SH-SY5Y (cell line): ENCODE data around the gene ZBTB7C.

Experiments
- GATA2 ChIP-seq: IDR thresholded peaks from 2 replicates; pipeline ENCODE4 v1.6.1; 2011; ENCODE audit warnings: mild to moderate bottlenecking, low read depth, low read length
- GATA3 ChIP-seq: IDR thresholded peaks from 2 replicates; pipeline ENCODE4 v1.6.1; 2011; ENCODE audit warnings: low read depth, mild to moderate bottlenecking, low read length, moderate library complexity

DNA sequence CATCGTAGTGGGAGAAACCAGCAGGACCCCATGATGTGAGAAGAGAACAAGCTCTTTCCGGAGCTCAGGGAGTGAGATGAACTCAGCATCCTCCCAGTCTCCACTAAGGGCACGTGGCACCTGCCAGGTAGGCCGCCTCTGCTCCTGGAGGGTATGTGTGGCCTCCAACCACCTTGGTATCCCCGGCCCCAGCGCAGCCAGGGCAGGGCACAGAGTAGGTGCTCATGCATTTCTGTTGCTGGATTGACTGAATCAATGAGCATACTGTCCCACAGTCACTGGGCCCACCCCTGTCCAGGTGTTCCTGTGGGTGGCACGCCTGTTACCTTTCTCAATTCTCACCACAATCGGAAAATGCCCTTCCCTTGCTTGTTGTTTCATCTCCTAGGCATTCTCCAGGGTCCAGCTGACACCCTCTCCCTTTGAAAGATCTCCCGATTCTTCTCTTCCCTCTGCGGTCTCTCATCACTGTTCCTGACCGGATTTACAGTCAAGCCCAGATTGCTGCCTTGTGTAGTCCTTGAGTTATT, 340.2 kb downstream of the ZBTB7C start:
- TF ChIP-seq GATA2 (no peak), GATA3 (no peak)
